22Rv1 (cell line): ENCODE measurements around the gene SERPINB11.
"Not testable (repeated sequence)": the region's sequence is repeated elsewhere in the genome, so short reads cannot be mapped to it uniquely, and the experiment has no call there.

Experiments
- H3K27ac ChIP-seq: fragments of 450-650 bp; 2 replicates; pipeline ENCODE4 v1.5.1; 2017
- CTCF ChIP-seq: fragments of 450-650 bp; IDR thresholded peaks from 2 replicates; pipeline ENCODE4 v1.5.1; 2017; ENCODE audit warnings: mild to moderate bottlenecking
- ZFX ChIP-seq: fragments of 450-650 bp; IDR thresholded peaks from 2 replicates; pipeline ENCODE4 v1.6.1; 2017; ENCODE audit warnings: antibody characterized with exemption, borderline replicate concordance

The SERPINB11 gene

DNA sequence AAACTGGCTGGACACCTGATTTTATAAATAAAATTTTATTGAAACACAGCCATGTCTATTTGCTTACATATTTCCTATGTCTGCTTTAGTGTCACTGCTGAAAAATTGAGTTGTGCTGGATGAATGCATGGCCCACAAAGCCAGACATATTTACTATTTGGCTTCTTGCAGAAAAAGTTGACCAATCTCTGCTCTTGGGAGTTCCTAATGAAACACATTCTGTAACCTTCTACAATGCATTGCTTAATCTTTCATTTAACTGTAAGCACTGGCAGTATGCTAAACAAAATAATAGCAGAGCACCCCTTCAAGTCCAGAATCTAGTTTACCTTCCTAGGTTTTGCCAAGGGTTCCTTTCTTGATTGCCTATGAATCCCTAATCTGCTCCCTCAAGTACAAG, 54.8 kb downstream of the SERPINB11 start:
- no peak for TF ChIP-seq CTCF
- TF ChIP-seq ZFX: no peak
- H3K27ac ChIP-seq: no peak overlapping the region

GRCh38 chr18:63758615-63759240, 56.0 kb downstream of the SERPINB11 start:
- no peak for TF ChIP-seq ZFX
- no peak for TF ChIP-seq CTCF
- no peak overlapping the region for H3K27ac ChIP-seq

- H3K27ac ChIP-seq: not testable (repeated sequence)
Observed at GRCh38 chr18:63759786-63760185, 57.0 kb downstream of the SERPINB11 start.

DNA sequence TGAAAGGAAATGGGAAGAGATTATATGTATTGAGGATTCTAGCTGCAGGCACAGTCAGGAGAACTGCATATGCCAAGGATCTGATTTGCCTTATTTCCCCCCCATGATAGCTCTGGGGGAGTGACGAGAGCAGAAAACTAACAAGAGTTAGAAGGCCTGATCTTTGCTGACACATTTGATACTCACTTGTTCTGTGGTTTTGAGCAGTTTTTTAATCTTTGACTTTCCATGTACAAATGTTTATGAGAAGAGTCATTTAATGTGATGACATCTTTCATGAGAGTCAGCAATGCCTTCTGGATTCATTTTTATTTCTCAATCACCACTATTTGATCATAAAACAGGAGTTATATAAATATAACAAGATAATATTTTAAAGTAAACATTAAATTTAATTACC, 59.8 kb downstream of the SERPINB11 start:
- H3K27ac ChIP-seq: no peak overlapping the region
- no peak for TF ChIP-seq ZFX
- no peak for TF ChIP-seq CTCF

DNA sequence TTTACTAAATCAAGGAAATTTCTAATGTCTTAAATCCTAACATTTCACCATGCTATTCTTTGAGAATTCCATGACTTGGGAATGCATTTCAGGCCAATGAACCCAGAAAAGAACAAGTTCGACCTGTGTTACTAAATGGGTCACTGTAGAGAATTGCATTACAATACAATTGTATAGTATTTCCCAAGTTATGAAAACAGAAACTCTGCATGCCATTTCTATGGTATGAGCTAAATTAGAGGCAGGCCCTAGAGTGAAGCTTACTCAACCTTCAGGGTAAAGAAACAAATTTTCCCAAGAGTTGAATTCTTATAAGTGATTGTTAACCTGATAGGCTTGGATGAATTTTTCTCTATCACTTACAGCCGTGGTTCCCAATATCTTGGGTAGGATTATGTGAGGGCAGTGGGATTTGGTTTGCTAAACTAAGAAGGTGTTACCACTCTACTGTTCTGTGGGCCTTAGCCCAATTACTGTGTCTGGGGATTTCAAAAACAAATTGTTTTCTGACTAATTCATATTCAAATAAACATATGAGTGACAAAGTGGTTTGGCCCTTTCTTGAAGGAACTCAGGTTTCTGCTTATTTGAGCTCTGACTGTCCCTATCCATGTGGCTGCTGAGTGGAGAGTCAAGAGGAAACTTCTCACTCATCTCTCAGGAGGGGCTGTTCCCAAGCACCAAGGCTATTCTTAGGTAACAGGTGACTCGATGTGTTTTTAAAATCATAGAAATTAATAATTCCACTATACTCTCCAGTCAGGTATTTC, 61.3 kb downstream of the SERPINB11 start:
- TF ChIP-seq CTCF: no peak
- TF ChIP-seq ZFX: no peak
- H3K27ac ChIP-seq: no peak overlapping the region

DNA sequence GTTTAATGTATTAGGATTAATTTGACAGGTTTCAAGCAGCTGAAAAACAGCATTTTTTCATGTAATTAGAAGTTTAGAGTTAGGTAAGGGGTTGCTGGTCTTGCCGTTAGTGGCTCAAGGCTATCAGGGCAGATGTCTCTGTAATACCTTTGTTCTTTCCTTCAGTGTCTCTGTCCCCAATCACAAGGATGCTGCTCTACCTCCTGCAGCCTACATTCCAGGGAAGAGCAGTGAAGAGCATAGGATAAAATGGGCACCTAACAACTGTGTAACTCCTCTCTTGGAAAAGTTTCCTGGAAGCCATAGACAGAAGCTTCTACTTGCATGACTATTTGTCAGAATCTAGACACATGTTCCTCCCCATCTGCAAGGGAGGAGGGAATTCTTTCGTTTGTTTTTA, 63.1 kb downstream of the SERPINB11 start:
- no peak overlapping the region for H3K27ac ChIP-seq
- no peak for TF ChIP-seq CTCF
- TF ChIP-seq ZFX: no peak
